ENCODE results near the gene CACNA1C.

Gene CACNA1C

GRCh38 chr12:2035431-2036055, 17.2 kb upstream of the CACNA1C start:
- DNase-seq (ENCODE audit: low read depth) = no peak

GRCh38 chr12:2039034-2039433, 13.8 kb upstream of the CACNA1C start:
- DNase-seq (ENCODE audit: low read depth) = no peak

- DNase-seq (ENCODE audit: low read depth) = no peak
Observed at GRCh38 chr12:2043054-2043453, 9.7 kb upstream of the CACNA1C start.

- no peak for DNase-seq (ENCODE audit: low read depth)
Observed at GRCh38 chr12:2044165-2044564, 8.6 kb upstream of the CACNA1C start.

GRCh38 chr12:2046957-2047356, 5.8 kb upstream of the CACNA1C start:
- DNase-seq (ENCODE audit: low read depth) = no peak

- no peak for DNase-seq (ENCODE audit: low read depth)
Observed at GRCh38 chr12:2047752-2048151, 5.0 kb upstream of the CACNA1C start.

GRCh38 chr12:2049604-2050540, 2.9 kb upstream of the CACNA1C start:
- no peak for DNase-seq (ENCODE audit: low read depth)

- DNase-seq (ENCODE audit: low read depth) = no peak
Observed at GRCh38 chr12:2051700-2052621, 826 bp upstream of the CACNA1C start.

- DNase-seq (ENCODE audit: low read depth) = no peak
Observed at GRCh38 chr12:2053691-2054090, 904 bp downstream of the CACNA1C start.

GRCh38 chr12:2054091-2055018, 1.6 kb downstream of the CACNA1C start:
- DNase-seq (ENCODE audit: low read depth) = no peak

- no peak for DNase-seq (ENCODE audit: low read depth)
Observed at GRCh38 chr12:2057041-2057794, 4.4 kb downstream of the CACNA1C start.

GRCh38 chr12:2057795-2058408, 5.1 kb downstream of the CACNA1C start:
- DNase-seq (ENCODE audit: low read depth) = no peak

GRCh38 chr12:2058837-2059236, 6.0 kb downstream of the CACNA1C start:
- no peak for DNase-seq (ENCODE audit: low read depth)

- no peak for DNase-seq (ENCODE audit: low read depth)
Observed at GRCh38 chr12:2061402-2061801, 8.6 kb downstream of the CACNA1C start.

GRCh38 chr12:2064071-2064507, 11.3 kb downstream of the CACNA1C start:
- no peak for DNase-seq (ENCODE audit: low read depth)

GRCh38 chr12:2068653-2069052, 15.9 kb downstream of the CACNA1C start:
- no peak for DNase-seq (ENCODE audit: low read depth)

GRCh38 chr12:2070440-2071045, 17.8 kb downstream of the CACNA1C start:
- no peak for DNase-seq (ENCODE audit: low read depth)

- no peak for DNase-seq (ENCODE audit: low read depth)
Observed at GRCh38 chr12:2074792-2075191, 22.0 kb downstream of the CACNA1C start.

- DNase-seq (ENCODE audit: low read depth) = no peak
Observed at GRCh38 chr12:2075508-2076195, 22.9 kb downstream of the CACNA1C start.
